GM21786 (cell line): ENCODE data around the gene MBOAT2.
A peak's percentile ranks its signal among the peaks of the same experiment; 100 is the strongest.
"Not testable (repeated sequence)": the region's sequence is repeated elsewhere in the genome, so short reads cannot be mapped to it uniquely, and the experiment has no call there.

ENCODE experiments used
- ATAC-seq: cut with Tn5 transposase; IDR thresholded peaks from one replicate; pipeline ENCODE4 v1.9.1; 2021; ENCODE audit not compliant: unreplicated experiment

The MBOAT2 gene, protein sequence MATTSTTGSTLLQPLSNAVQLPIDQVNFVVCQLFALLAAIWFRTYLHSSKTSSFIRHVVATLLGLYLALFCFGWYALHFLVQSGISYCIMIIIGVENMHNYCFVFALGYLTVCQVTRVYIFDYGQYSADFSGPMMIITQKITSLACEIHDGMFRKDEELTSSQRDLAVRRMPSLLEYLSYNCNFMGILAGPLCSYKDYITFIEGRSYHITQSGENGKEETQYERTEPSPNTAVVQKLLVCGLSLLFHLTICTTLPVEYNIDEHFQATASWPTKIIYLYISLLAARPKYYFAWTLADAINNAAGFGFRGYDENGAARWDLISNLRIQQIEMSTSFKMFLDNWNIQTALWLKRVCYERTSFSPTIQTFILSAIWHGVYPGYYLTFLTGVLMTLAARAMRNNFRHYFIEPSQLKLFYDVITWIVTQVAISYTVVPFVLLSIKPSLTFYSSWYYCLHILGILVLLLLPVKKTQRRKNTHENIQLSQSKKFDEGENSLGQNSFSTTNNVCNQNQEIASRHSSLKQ

DNA sequence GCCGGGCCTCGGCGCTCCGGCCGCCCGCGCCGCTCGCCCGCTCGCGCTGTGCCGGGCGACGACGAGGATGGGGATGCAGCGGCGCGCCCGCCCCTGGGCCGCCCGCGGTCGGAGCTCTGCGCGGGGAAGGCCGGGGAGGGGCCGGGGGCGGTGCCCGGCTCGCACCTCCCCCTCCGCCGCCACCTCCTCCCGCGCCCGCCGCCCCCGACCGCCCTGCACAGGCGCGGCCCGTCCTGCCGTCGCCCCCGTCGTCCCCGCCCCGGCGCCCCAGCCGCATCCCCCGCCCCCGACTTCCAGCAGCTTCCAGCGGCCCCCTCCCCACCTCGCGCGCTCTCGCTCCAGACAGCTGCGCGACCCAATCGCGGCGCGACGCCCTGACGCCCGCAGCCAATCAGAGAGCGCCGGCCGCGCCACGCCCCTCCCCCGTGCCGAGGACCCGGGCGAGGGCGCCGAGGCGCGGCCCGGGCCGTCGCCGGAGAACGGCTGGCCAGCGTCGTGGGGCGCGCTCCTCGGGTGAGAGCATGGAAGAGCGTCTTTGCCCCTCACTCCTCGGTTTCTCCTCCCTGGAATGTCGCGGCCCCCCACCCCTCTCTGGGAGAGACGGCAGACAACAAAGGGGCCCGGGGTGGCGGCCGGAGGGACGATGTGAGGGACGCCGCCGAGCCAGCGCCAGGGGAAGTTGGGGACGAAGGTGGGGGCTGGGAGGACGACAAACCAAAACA, at the start of gene MBOAT2:
Gene MBOAT2 (minus strand): TSS at position 69 of the 722 bp plus-strand sequence. CDS start 70 bp downstream, outside the sequence.
- peak; percentile 87 for ATAC-seq

DNA sequence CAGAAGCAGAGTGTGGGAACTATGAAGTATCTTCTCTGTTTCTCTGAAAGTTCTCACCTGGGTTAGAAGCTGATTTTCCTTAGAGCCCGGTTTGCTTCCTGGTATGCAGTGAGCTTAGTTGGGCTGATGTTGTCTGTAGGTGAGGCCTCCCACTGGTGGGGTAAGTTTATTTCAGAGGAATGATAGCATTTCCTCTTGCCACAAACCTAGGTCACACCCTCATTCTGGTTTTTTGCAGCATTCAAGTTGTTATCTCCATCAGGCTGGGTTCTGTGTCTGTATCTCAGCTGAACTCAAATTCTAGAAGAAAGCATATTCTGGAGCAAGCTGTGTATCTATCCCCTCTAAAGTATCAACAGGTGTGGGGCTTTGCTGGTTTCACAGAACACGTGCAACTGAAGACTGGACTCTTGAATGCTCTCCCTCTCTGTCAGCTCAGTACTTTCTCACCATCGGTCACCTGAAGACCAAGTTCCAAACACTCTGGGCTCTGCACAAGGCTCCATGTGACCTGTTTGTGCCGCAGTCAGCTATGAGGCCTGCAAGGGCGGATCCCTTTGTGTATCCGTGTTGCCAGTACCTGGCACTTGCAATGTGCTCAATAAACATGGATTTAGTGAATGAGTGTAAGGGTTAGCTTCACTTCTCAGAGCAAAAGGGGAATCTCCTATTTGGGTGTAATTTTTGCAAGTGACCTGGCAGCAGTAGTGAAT, 49.5 kb upstream of the MBOAT2 start:
- ATAC-seq, result no peak

- not testable (repeated sequence) for ATAC-seq
Measured at GRCh38 chr2:9051451-9051850, 48.0 kb upstream of the MBOAT2 start.

- ATAC-seq, result no peak
Measured at GRCh38 chr2:9050122-9050809, 46.8 kb upstream of the MBOAT2 start.

DNA sequence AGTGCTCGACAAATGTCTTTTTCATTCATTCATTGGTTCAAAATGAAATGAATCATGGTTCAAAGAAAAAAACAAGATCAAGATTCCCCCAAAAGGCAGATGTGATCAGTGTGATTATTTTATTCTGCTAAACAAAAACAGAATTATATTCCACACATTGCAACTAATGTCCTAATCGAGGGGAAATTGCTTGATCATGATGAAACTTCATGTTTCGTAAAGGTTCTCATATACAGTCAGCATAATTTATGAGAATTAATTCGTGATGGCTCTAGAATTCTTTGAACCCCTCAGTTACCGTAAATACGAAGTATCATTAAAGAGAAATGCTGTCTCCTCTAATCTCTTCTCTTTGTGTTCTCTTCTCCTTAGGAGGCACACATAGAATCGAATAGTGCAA, 42.1 kb upstream of the MBOAT2 start:
- no peak for ATAC-seq

- not testable (repeated sequence) for ATAC-seq
Measured at GRCh38 chr2:9043491-9043890, 40.0 kb upstream of the MBOAT2 start.

DNA sequence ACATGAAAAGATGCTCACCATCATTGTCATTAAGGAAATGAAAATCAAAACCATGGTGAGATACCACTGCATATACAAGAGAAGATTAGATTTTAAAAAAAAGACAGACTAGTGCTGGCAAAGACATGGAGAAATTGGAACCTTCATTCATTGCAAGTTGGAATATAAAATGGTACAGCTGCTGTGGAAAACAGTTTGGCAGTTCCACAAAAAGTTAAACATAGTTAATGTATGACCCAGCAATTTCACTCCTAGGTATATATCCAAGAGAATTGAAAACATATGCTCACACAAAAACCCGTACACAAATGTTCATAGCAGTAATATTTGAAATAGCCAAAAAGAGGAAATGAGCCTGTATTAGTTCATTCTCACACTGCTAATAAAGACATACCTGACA, 33.7 kb upstream of the MBOAT2 start:
- ATAC-seq, result no peak

- no peak for ATAC-seq
Measured at GRCh38 chr2:9033385-9034168, 30.1 kb upstream of the MBOAT2 start.

- ATAC-seq, result no peak
Measured at GRCh38 chr2:9032536-9033255, 29.2 kb upstream of the MBOAT2 start.

DNA sequence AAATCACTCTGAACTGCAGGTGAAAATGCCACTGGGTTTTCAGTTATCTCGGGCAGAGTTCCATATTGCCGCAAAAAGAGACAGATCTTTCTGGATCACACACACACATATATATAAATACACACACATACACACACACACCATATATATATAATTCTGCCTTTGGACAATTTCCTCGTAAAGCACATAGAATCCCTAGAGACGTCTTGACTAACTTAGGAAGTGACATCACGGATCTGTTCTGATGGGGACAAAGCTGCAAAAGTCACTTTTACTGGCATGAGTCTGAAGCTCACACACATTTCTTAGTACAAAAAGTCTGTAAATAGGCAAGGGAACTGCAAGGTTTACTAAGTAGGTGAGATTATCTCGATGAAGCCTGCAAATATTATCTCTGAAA, 28.6 kb upstream of the MBOAT2 start:
- ATAC-seq, result no peak

DNA sequence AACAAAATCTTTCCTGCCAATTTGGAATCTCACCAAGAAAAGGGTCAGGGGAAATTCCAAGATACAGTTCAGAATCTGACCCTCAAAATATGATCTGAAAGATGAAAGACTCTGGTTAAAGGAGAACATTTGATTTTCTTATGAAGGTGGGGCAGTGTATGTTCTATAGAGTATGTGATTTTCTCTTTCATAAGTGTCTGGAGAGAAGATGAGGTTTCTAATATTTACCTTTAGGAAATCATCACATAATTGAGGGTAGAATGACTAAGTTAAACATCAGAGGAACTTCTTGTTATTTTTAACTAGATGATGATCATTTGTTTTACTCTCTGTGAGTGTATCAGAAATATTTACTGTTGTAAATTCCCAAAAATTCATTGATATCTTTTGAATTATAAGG, 27.8 kb upstream of the MBOAT2 start:
- ATAC-seq, result no peak

GRCh38 chr2:9030841-9031240, 27.4 kb upstream of the MBOAT2 start:
- ATAC-seq, result no peak

GRCh38 chr2:9030190-9030589, 26.7 kb upstream of the MBOAT2 start:
- ATAC-seq, result no peak

GRCh38 chr2:9029721-9030120, 26.2 kb upstream of the MBOAT2 start:
- ATAC-seq, result no peak

DNA sequence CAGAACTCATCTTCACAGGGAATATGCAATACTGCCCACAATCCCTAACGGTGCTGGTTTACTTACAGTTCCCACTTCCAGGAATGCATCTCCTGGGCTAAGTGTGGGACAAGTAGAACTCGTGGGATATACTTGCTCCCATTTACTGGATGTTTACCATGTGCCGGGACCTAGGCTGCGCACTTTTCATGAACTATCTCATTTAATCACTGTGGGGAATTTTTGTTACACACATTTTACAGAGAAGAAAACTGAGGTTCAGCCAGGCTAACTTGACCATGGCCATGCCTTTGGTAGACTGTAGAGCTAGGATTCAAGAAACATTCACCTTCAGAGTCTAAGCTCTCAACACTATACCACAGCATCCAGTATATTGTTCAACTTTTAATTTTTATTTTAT, 24.4 kb upstream of the MBOAT2 start:
- ATAC-seq, result no peak

GRCh38 chr2:9025746-9026145, 22.3 kb upstream of the MBOAT2 start:
- ATAC-seq, result no peak

DNA sequence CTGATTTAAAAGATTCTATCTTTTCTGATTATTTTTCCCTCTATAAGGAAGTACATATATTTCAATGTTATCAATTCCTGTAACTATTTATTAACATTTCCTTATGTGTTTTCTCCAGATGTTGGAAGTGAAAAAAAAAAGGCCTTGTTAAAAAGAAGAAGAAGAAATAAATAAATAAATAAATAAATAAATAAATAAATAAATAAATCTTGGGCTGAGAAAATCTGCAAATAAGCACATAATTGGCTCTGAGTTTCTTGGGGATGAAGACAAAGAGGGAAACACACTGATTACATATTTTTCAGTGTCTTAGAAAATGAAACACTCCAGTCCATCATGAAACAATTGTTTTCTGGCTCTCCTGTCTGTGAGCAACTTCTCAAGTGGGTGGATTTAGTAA, 21.1 kb upstream of the MBOAT2 start:
- no peak for ATAC-seq

DNA sequence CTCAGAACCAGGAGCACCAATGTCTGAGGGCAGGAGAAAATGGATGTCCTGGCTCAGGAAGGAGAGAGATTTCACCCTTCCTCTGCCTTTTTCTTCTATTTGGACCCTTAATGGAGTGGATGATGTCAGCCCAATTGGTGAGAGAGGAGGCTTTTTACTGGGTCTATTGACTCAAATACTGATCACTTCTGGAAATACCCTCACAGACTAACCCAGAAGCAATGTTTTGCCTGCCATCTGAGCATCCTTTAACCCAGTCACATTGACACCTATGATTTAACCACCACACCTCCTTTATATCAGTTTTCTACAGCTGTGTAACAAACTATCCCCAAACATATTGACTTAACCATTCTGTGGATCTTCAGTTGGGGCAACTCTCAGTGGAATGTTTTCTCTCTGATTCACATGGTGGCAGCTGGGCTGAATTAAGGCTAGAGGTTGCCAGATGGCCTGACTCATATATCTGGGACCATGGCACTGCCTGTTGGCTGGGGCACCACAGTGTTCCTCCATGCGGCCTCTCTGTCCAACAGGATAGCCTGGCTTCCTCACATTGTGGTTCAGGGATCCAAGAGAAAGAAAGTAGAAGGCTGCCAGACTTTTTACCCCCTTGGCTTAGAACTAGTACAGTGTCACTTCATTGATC, 18.2 kb upstream of the MBOAT2 start:
- ATAC-seq, result no peak

DNA sequence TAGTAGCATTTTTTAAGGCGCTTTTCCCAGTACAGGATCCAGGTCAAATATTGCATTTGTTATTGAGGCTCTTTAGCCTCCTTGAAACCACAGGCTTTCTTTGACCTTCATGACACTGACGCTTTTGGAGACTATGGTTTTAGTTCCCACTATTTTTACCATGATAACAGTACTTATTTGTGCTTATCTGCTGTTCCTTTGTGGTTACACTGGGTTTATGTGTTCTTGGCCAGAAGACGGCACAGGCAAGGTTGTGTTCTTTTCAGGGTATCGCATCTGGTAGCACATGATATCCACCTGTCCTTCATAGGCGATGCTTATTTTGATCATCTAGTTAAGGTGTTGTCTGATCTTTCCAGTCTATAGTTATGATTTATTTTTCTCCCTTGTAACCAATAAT, 16.8 kb upstream of the MBOAT2 start:
- no peak for ATAC-seq
